GM13976 (cell line): Measurements from ENCODE around the gene NAA50.

Experiments used
- DNase-seq: peaks from one replicate; pipeline ENCODE4 v3.0.0; 2012; ENCODE audit warnings: low spot score
- in situ Hi-C: fragments of 300-500 bp; cut with MboI; formaldehyde crosslinking; loops from one replicate; pipeline ENCODE4 v1.12.0; 2022; ENCODE audit warnings: low sequenced_read_pairs, mixed read lengths, inconsistent platforms; ENCODE audit not compliant: unreplicated experiment
- TF ChIP-seq, protein P1 (sequence below): IDR thresholded peaks from 2 replicates; pipeline ENCODE4 v1.5.1; 2012; ENCODE audit warnings: borderline replicate concordance, mild to moderate bottlenecking; ENCODE audit not compliant: insufficient read depth; ENCODE audit errors: extremely low read depth, missing control alignments, control extremely low read depth

Gene NAA50

DNA sequence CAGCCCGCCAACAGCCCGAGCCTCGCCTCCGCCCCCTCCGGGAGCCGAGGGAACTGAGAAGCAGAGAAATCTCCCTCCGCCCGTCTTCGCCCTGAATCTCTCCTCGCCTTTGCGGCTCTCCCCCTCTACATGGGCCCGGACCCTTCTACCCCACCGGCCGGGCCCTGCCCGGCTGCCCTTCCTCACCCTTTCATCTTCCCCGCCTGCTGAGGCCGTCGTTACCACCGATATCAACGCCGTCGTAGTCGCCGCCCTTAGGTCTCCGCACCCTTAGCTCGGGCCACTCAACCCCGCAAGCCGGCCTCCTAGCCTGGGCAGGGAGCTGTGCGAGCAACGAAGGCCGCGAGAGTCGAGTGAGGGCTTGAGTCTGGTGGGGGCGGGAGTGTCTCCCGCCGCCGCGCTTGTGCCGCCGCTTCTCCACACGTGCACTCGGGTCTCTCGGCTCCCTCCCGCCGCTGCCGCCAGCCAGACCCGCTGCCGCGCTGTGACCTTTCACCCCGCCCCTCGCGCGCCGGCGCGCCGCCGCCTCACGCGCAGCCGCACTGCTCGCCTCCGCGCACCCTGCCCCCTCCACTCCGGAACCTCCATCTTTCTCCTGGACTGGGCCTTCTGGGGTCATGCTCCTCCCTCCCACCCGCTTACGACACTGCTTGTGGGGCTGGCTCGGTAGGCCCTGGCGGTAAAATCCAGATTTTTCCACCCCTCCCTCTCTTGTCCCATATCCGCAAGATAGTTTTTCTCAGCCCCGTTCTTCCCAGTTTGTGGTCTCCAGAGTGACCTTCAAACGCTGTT lies at the start of gene NAA50:
NAA50 (minus strand) TSS at position 494 of the 792 bp plus-strand sequence; CDS start at position 194, 300 bp downstream.
- peak; percentile 92 for DNase-seq
- in situ Hi-C loops: no loop called here
- TF ChIP-seq, protein P1, sequence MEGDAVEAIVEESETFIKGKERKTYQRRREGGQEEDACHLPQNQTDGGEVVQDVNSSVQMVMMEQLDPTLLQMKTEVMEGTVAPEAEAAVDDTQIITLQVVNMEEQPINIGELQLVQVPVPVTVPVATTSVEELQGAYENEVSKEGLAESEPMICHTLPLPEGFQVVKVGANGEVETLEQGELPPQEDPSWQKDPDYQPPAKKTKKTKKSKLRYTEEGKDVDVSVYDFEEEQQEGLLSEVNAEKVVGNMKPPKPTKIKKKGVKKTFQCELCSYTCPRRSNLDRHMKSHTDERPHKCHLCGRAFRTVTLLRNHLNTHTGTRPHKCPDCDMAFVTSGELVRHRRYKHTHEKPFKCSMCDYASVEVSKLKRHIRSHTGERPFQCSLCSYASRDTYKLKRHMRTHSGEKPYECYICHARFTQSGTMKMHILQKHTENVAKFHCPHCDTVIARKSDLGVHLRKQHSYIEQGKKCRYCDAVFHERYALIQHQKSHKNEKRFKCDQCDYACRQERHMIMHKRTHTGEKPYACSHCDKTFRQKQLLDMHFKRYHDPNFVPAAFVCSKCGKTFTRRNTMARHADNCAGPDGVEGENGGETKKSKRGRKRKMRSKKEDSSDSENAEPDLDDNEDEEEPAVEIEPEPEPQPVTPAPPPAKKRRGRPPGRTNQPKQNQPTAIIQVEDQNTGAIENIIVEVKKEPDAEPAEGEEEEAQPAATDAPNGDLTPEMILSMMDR: peak; percentile 13

DNA sequence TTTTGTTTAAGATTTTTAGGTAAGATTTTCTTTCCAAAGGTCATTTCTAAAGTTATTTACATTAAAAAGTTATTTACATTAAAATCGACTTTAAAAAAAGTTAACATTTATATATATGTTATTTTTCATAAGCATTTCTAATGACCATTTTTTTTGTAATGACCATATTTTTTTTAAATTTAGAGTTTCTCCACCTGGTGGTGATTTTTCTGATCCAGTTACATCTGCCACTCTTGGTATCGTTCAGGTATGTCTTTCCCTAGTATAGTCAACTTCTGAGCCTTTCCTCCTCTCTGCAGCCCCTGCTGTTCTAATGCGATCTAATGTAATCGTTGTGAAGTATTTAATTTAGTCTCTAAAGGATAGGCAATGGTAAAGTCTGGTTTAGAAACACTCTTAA lies 49.6 kb upstream of the NAA50 start:
- DNase-seq: no peak
- in situ Hi-C loops: no loop called here
- TF ChIP-seq, protein P1: no peak

DNA sequence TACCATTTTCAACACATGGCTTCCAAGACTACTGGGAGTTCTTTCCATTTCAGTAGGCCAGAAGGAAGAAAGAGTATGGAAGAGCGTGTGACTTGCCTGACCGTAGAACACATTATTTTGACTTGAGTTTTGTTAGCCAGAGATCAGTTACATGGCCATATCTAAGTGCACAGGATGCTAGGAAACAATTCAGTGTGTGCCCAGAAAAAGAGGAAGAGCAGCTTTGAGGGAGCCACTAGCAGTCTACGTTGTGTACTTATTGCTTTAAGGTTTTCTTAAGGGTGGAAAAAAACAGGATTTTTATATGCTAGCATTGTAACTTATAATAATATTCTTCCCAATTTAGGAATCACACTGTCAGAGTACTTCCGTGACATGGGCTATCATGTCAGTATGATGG lies 48.5 kb upstream of the NAA50 start:
- no peak for DNase-seq
- TF ChIP-seq, protein P1: no peak
- in situ Hi-C loops: no loop called here

GRCh38 chr3:113791381-113791780 lies 45.3 kb upstream of the NAA50 start:
- in situ Hi-C loops: no loop called here
- TF ChIP-seq, protein P1: no peak
- no peak for DNase-seq

- TF ChIP-seq, protein P1: no peak
- no peak for DNase-seq
- in situ Hi-C loops: no loop called here
Observed at GRCh38 chr3:113783980-113784379, 37.9 kb upstream of the NAA50 start.

DNA sequence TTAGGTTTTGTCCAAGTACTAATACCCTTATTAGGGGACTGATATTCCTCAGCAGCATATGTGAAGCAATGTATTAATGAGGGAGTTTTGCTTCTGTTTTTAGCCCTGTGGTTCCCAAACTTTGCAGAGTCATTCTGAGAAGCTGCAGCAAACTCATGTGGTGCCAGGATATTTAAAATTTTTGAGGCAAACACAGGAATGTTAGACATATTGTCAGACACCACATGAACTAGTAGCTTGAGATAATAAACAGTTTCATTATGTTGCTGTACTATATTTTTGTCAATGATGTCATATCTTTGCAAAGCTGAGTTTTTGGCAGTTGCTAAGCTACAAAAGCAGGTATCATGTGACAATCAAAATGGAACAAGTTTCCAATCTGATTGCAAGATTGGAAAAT lies 37.4 kb upstream of the NAA50 start:
- in situ Hi-C loops: no loop called here
- TF ChIP-seq, protein P1: no peak
- peak; percentile 65 for DNase-seq
